ENCODE results near the gene RPL18A. TPM values are rescaled to one million over a fixed set of nuclear protein-coding genes. Genes with fewer than 3 reads are reported as not detected.

Gene RPL18A
- total RNA-seq, 1 experiment from 2014 or later, result 2,837 TPM

- Histone ChIP-seq H2BK5ac (ENCODE audit: insufficient read length, low read length) (no peak within 1 kb of the TSS), H2BK15ac (ENCODE audit: low read depth, low read length) (no peak within 1 kb of the TSS), H2AFZ (ENCODE audit: low read length) (no peak within 1 kb of the TSS), H3K18ac (ENCODE audit: insufficient read length, low read depth, low read length) (no peak within 1 kb of the TSS), H3K14ac (ENCODE audit: insufficient read depth, low read length) (no peak within 1 kb of the TSS), H2BK20ac (ENCODE audit: low read depth, low read length, poor library complexity, severe bottlenecking) (no peak within 1 kb of the TSS), H3K56ac (ENCODE audit: insufficient read length, low read depth, low read length) (no peak within 1 kb of the TSS), H3K27ac (ENCODE audit: insufficient read length, low read depth, low read length) (no peak within 1 kb of the TSS), H2BK12ac (ENCODE audit: insufficient read length, low read depth, low read length) (no peak within 1 kb of the TSS), H4K5ac (ENCODE audit: insufficient read length, low read depth, low read length) (no peak within 1 kb of the TSS), H4K20me1 (ENCODE audit: control insufficient read depth, insufficient read depth, insufficient read length) (no peaks in the 10 kb centered on the region), H3K23me2 (ENCODE audit: insufficient read length, low read depth, low read length, poor library complexity, severe bottlenecking) (no peaks in the 10 kb centered on the region), H3K9me3 (ENCODE audit: control insufficient read depth, low read depth, low read length) (no peaks in the 10 kb centered on the region), H2BK120ac (ENCODE audit: low read depth, low read length, poor library complexity, severe bottlenecking) (no peak within 1 kb of the TSS), H3K27me3 (ENCODE audit: insufficient read depth, low read length) (no peaks in the 10 kb centered on the region), H3K9ac (ENCODE audit: extremely low read depth, insufficient read length, low read length) (no peak within 1 kb of the TSS), H3K4me2 (ENCODE audit: insufficient read depth, insufficient read length, low read length) (no peak within 1 kb of the TSS), H4K91ac (ENCODE audit: insufficient read length, low read depth, low read length) (no peak within 1 kb of the TSS), H2AK5ac (ENCODE audit: insufficient read length, low read length) (no peak within 1 kb of the TSS), H4K8ac (replicated peaks; ENCODE audit: insufficient read length, low read depth, low read length) (no peak within 1 kb of the TSS), H3K79me1 (ENCODE audit: insufficient read depth, low read depth, low read length, poor library complexity, severe bottlenecking) (no peaks in the 10 kb centered on the region), H3K4ac (ENCODE audit: low read depth, low read length) (no peak within 1 kb of the TSS), H3K79me2 (ENCODE audit: insufficient read depth, low read length) (no peaks in the 10 kb centered on the region), H3T11ph (ENCODE audit: low read length) (no peak within 1 kb of the TSS), H3K23ac (ENCODE audit: insufficient read length, low read depth, low read length) (no peak within 1 kb of the TSS), H3K4me1 (ENCODE audit: insufficient read depth, low read length) (no peaks in the 10 kb centered on the region; the same call in 1 of the 2 replicates)
- H3K27ac Mint-ChIP-seq, result no peak within 1 kb of the TSS
- DNase-seq, result no peak
- WGBS (ENCODE audit: extremely low coverage, insufficient read length, low lambda C conversion rate), result no CpG with 5 or more reads among the region's 34 CpGs
- H3K4me1 Mint-ChIP-seq, result peaks cover 0 to 7% of the 10 kb centered on the region in 2 experiments; a peak in 2 of 4 replicates
- no peak for TF ChIP-seq CTCF (conservative IDR thresholded peaks at IDR 0.05)
- H3K27me3 Mint-ChIP-seq (ENCODE audit: low read depth), result no peaks in the 10 kb centered on the region
- no peak within 1 kb of the TSS for H3K4me3 Mint-ChIP-seq
- no peaks in the 10 kb centered on the region; a peak in 1 of 7 replicates for H3K36me3 Mint-ChIP-seq (ENCODE audit: insufficient read depth in 1 of 3, low read depth in 3 of 3)
- H3K9me3 Mint-ChIP-seq, result no peaks in the 10 kb centered on the region
Measured at GRCh38 chr19:17821190-17821589, 38.5 kb upstream of the RPL18A start, which contains the start of gene INSL3. TSS of gene INSL3 (minus strand) at chr19:17821519. CDS start at chr19:17821506, 13 bp downstream.

Data from H9 (cell line).